ENCODE data around the gene IFFO2.

GRCh38 chr1:18928406-18928805, 28.1 kb downstream of the IFFO2 start:
- TF ChIP-seq CTCF (IDR thresholded peaks at IDR 0.05) (no peak), EZH2 (IDR thresholded peaks at IDR 0.05; ENCODE audit: borderline replicate concordance, insufficient read depth, low read depth, low read length, poor library complexity, severe bottlenecking) (no peak)
